Neural cell (in vitro differentiated cells): Measurements from ENCODE around the gene MYCBP2. TPM values are rescaled to one million over a fixed set of nuclear protein-coding genes. Genes with fewer than 3 reads are reported as not detected.

Experiments used
- H2AFZ ChIP-seq: fragments of 200-600, 300-800 bp; sonication (generic), shearing (Covaris generic); 2 replicates; pipeline ENCODE4 v1.6.0; 2014; ENCODE audit warnings: low read depth, mild to moderate bottlenecking, antibody characterized with exemption, low read length, moderate library complexity
- H3F3A ChIP-seq: fragments of 200-600 bp; shearing (Covaris generic); 2 replicates; pipeline ENCODE4 v1.6.1; 2016; ENCODE audit warnings: mild to moderate bottlenecking, moderate library complexity, mixed read lengths, antibody characterized with exemption, low read length; ENCODE audit not compliant: insufficient read depth, poor library complexity, severe bottlenecking
- H3K27ac ChIP-seq: fragments of 200-600, 300-800 bp; sonication (generic), shearing (Covaris generic); 2 replicates; pipeline ENCODE4 v1.5.1; 2014; ENCODE audit warnings: mild to moderate bottlenecking, low read length, moderate library complexity
- H3K27me3 ChIP-seq: fragments of 300-800, 200-600 bp; sonication (generic), shearing (Covaris generic); 2 replicates; pipeline ENCODE4 v1.6.0; 2014; ENCODE audit warnings: mild to moderate bottlenecking, low read depth, low read length, moderate library complexity; ENCODE audit not compliant: insufficient read depth
- H3K36me3 ChIP-seq: fragments of 300-800, 200-600 bp; sonication (generic), shearing (Covaris generic); 2 replicates; pipeline ENCODE4 v1.5.1; 2014; ENCODE audit warnings: mild to moderate bottlenecking, antibody characterized with exemption, low read length, moderate library complexity; ENCODE audit not compliant: insufficient read depth
- H3K4me2 ChIP-seq: fragments of 300-800, 200-600 bp; sonication (generic), shearing (Covaris generic); 2 replicates; pipeline ENCODE4 v1.6.0; 2014; ENCODE audit warnings: mild to moderate bottlenecking, low read length
- H3K4me3 ChIP-seq: fragments of 300-800, 200-600 bp; sonication (generic), shearing (Covaris generic); 2 replicates; pipeline ENCODE4 v1.5.1; 2014; ENCODE audit warnings: mild to moderate bottlenecking, low read length, moderate library complexity
- H3K79me2 ChIP-seq: fragments of 200-600 bp; shearing (Covaris generic); replicated peaks from 2 replicates; pipeline ENCODE4 v1.6.0; 2014; ENCODE audit warnings: mild to moderate bottlenecking, low read length, moderate library complexity; ENCODE audit not compliant: insufficient read depth
- H3K9ac ChIP-seq: fragments of 300-800, 200-600 bp; sonication (generic), shearing (Covaris generic); 2 replicates; pipeline ENCODE4 v1.6.1; 2016; ENCODE audit warnings: mild to moderate bottlenecking, low read length, mixed read lengths
- H3K9me2 ChIP-seq: fragments of 200-600 bp; shearing (Covaris generic); 2 replicates; pipeline ENCODE4 v1.6.1; 2016; ENCODE audit warnings: mild to moderate bottlenecking, low read length, mixed read lengths; ENCODE audit not compliant: insufficient read depth
- H3K9me3 ChIP-seq: fragments of 200-600, 300-800 bp; sonication (generic), shearing (Covaris generic); 2 replicates; pipeline ENCODE4 v1.6.1; 2016; ENCODE audit warnings: mild to moderate bottlenecking, mixed run types, low read length, moderate library complexity, mixed read lengths
- H4K20me1 ChIP-seq: fragments of 200-600 bp; shearing (Covaris generic); 2 replicates; pipeline ENCODE4 v1.6.1; 2016; ENCODE audit warnings: mild to moderate bottlenecking, mixed run types; ENCODE audit not compliant: insufficient read depth
- EP300 ChIP-seq: fragments of 450-650 bp; conservative IDR thresholded peaks from 2 replicates; pipeline ENCODE4 v1.6.1; 2014; ENCODE audit warnings: antibody characterized with exemption, mild to moderate bottlenecking, moderate library complexity; ENCODE audit not compliant: poor library complexity, severe bottlenecking
- EZH2 ChIP-seq: fragments of 200-600, 300-800 bp; shearing (Covaris generic), sonication (generic); IDR thresholded peaks from 2 replicates; pipeline ENCODE4 v1.6.1; 2014; ENCODE audit warnings: antibody characterized with exemption, low read length, borderline replicate concordance, mild to moderate bottlenecking; ENCODE audit not compliant: insufficient read depth, poor library complexity, severe bottlenecking
- MXI1 ChIP-seq: fragments of 450-650 bp; conservative IDR thresholded peaks from 2 replicates; pipeline ENCODE4 v1.6.1; 2014; ENCODE audit warnings: antibody characterized with exemption, mild to moderate bottlenecking; ENCODE audit not compliant: poor library complexity, severe bottlenecking
- POLR2AphosphoS5 ChIP-seq: IDR thresholded peaks from 2 replicates; pipeline ENCODE4 v1.6.1; 2012
- RAD21 ChIP-seq: fragments of 450-650 bp; conservative IDR thresholded peaks from 2 replicates; pipeline ENCODE4 v1.6.1; 2014; ENCODE audit warnings: antibody characterized with exemption, mild to moderate bottlenecking, moderate library complexity
- SMC3 ChIP-seq: fragments of 450-650 bp; conservative IDR thresholded peaks from 2 replicates; pipeline ENCODE4 v1.6.1; 2014; ENCODE audit warnings: antibody characterized with exemption, mild to moderate bottlenecking, moderate library complexity; ENCODE audit not compliant: poor library complexity
- TAF1 ChIP-seq: IDR thresholded peaks from 2 replicates; pipeline ENCODE4 v1.6.1; 2012; ENCODE audit warnings: low read depth
- polyA plus RNA-seq: library from polyadenylated mRNA; depleted of rRNA; stranded (reverse); fragments of >200 nt; gene quantifications from 2 replicates; pipeline ENCODE4 v1.2.3, GENCODE V29; 2014
- TF ChIP-seq, protein P1 (sequence below): IDR thresholded peaks from 2 replicates; pipeline ENCODE4 v1.6.1; 2012; ENCODE audit warnings: borderline replicate concordance
- TF ChIP-seq, protein P2 (sequence below): fragments of 450-650 bp; IDR thresholded peaks from 2 replicates; pipeline ENCODE4 v1.5.1; 2014; ENCODE audit warnings: antibody characterized with exemption, mild to moderate bottlenecking, moderate library complexity; ENCODE audit not compliant: poor library complexity, severe bottlenecking

Gene MYCBP2
- polyA plus RNA-seq, 1 donor from 2014 or later, result 135 TPM

DNA sequence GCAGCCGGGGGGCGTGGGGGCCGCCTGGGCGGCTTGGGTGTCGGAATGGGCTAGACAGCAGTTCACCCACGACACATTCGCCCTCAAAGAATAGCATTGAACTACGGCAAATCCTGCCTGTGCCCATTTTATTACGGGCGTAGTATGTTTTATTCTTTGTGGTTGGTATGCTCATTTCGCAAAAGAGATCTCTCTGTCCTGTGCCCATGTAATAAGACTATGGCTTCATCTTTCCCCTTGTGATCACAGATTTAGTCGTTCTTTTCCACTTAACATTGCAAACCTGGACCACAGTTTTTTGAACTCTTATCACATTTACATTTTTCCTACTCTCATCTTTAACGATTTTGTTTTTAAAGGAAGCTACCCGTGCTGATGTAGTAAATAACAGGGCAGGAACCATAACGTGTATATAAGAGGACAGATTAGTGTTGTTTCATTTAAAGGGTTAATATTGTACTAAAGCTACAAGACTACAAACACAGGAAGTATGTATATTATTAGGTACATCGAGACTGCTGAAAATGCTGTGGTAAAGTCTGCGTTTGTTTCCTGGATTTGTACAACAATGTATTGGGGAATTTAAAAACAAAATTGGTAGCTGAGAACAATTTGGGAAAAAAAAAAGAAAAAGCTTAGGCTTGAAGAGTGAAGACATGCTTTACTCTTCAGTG, 3.2 kb upstream of the MYCBP2 start:
- Histone ChIP-seq H3K4me2 (peak overlapping the region; percentile 43), H3K36me3 (no peaks in the 10 kb centered on the region), H3K27me3 (no peaks in the 10 kb centered on the region), H3K79me2 (peaks cover 8% of the 10 kb centered on the region), H3K9ac (peak overlapping the region; percentile 90), H3K9me3 (no peaks in the 10 kb centered on the region), H3K4me3 (peak overlapping the region; percentile 80), H3K9me2 (no peaks in the 10 kb centered on the region), H4K20me1 (peaks cover 2% of the 10 kb centered on the region), H2AFZ (peak overlapping the region; percentile 95), H3K27ac (peak overlapping the region; percentile 97), H3F3A (peaks cover 7% of the 10 kb centered on the region)
- TF ChIP-seq, protein P1, sequence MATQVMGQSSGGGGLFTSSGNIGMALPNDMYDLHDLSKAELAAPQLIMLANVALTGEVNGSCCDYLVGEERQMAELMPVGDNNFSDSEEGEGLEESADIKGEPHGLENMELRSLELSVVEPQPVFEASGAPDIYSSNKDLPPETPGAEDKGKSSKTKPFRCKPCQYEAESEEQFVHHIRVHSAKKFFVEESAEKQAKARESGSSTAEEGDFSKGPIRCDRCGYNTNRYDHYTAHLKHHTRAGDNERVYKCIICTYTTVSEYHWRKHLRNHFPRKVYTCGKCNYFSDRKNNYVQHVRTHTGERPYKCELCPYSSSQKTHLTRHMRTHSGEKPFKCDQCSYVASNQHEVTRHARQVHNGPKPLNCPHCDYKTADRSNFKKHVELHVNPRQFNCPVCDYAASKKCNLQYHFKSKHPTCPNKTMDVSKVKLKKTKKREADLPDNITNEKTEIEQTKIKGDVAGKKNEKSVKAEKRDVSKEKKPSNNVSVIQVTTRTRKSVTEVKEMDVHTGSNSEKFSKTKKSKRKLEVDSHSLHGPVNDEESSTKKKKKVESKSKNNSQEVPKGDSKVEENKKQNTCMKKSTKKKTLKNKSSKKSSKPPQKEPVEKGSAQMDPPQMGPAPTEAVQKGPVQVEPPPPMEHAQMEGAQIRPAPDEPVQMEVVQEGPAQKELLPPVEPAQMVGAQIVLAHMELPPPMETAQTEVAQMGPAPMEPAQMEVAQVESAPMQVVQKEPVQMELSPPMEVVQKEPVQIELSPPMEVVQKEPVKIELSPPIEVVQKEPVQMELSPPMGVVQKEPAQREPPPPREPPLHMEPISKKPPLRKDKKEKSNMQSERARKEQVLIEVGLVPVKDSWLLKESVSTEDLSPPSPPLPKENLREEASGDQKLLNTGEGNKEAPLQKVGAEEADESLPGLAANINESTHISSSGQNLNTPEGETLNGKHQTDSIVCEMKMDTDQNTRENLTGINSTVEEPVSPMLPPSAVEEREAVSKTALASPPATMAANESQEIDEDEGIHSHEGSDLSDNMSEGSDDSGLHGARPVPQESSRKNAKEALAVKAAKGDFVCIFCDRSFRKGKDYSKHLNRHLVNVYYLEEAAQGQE, result no peak
- TF ChIP-seq EZH2, result no peak
- TF ChIP-seq SMC3, result peak; percentile 11
- TF ChIP-seq, protein P2, sequence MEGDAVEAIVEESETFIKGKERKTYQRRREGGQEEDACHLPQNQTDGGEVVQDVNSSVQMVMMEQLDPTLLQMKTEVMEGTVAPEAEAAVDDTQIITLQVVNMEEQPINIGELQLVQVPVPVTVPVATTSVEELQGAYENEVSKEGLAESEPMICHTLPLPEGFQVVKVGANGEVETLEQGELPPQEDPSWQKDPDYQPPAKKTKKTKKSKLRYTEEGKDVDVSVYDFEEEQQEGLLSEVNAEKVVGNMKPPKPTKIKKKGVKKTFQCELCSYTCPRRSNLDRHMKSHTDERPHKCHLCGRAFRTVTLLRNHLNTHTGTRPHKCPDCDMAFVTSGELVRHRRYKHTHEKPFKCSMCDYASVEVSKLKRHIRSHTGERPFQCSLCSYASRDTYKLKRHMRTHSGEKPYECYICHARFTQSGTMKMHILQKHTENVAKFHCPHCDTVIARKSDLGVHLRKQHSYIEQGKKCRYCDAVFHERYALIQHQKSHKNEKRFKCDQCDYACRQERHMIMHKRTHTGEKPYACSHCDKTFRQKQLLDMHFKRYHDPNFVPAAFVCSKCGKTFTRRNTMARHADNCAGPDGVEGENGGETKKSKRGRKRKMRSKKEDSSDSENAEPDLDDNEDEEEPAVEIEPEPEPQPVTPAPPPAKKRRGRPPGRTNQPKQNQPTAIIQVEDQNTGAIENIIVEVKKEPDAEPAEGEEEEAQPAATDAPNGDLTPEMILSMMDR, result no peak

DNA sequence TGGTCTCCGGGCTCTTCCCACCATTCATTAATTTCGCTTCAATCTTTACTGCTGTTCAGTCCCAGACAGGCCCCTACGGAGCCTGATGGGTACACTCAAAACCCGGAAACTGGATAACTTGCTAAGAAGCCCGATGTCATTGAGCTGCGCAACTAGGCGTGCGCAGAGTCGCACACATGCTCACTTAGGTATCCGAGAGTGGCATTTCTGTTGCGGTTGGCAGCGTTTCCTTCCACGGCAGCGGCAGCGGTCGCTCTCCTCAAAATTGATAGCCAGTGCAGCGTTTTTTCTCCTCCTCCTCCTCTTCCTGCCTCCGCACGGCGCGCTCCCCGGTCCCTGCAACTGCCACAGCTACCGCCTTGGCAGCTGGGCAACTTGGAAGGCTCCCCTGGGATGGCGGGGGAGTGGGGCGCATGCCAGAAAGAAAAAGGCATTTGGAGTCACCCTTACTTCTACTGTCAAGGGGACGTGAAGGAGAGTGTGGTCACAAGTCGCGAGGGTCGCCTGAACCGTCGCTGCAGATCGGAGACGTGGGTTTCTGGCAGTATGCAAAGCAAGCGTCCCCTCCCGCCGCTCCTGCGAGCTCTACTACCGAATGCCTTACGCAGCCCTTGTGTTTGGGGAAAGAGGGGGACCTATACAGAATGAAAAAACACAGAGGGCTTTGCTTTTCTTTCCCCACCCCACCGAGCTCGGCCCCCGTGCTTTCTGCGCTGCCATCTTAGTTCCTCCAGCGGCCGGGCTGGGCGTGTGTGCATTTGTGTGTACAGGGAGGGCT, 2.4 kb upstream of the MYCBP2 start:
- peak; percentile 72 for TF ChIP-seq TAF1
- TF ChIP-seq EP300, result peak; percentile 74
- TF ChIP-seq POLR2AphosphoS5, result peak; percentile 91
- TF ChIP-seq RAD21, result peak; percentile 50
- TF ChIP-seq, protein P1, result peak; percentile 43
- TF ChIP-seq, protein P2, result no peak
- peak; percentile 59 for TF ChIP-seq SMC3
- peak; percentile 90 for TF ChIP-seq MXI1
- TF ChIP-seq EZH2, result no peak
- Histone ChIP-seq H4K20me1 (peaks cover 4% of the 10 kb centered on the region), H3K9ac (peak overlapping the region; percentile 90), H3F3A (peaks cover 7% of the 10 kb centered on the region), H3K36me3 (no peaks in the 10 kb centered on the region), H3K79me2 (peaks cover 15% of the 10 kb centered on the region), H3K9me2 (no peaks in the 10 kb centered on the region), H3K9me3 (no peaks in the 10 kb centered on the region), H3K4me2 (peak overlapping the region; percentile 78), H3K27me3 (no peaks in the 10 kb centered on the region), H3K4me3 (peak overlapping the region; percentile 80), H2AFZ (peak overlapping the region; percentile 95), H3K27ac (peak overlapping the region; percentile 97)
